HS-27A (cell line): Measurements from ENCODE around the gene UBE2J1.
A peak's percentile ranks its signal among the peaks of the same experiment; 100 is the strongest.

Source experiments
- DNase-seq: peaks from one replicate; pipeline ENCODE4 v3.0.0-alpha.2; 2012; ENCODE audit warnings: low read depth, missing footprints

Gene UBE2J1

DNA sequence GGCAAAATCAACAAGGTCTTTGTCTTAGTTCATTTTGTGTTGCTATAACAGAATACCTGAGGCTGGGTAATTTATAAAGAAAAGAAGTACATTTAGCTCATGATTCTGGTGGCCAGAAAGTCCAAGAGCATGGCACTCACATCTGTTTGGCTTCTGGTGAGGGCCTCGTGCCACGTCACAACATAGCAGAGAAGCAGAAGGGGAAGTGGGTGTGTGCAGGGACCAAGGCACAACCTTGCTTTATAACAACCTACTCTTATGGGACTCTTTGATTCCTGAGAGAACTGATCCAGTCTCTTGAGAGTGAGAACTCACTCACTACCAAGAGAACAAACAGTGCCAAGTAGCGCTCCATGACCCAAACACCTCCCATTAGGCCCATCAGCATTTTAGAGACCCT lies 62.8 kb downstream of the UBE2J1 start:
- no peak for DNase-seq

DNA sequence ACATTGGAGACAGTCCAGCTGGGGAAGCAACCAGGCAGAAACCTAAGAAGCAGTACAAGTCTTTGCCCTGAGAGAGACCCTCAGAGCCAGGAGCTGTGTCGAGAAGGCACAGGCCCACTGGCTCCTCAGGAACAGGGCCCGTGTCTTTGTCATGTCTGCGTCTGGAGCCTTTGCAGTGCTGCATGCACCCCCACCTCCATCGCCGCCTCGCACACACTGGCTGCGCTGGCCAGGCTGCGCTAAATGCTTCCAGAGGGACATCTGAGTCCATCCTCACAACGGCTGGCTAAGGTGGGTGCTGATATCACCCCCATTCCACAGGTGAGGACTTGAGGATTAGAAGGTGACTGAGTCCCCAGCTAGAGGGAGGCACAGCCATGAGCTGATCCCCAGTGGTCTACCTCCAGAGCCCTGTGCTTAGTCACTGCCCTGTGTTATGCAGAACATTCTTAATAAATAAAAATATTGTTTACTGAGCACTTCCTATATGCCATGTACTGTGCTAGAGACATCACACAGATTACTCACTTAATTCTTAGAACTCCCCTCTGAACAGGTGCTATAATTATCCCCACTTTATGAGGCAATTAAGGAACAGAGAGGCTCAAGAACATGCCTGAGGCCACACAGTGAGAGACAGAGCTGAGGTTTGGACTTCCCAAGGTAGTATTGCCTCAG lies 65.0 kb downstream of the UBE2J1 start:
- no peak for DNase-seq

DNA sequence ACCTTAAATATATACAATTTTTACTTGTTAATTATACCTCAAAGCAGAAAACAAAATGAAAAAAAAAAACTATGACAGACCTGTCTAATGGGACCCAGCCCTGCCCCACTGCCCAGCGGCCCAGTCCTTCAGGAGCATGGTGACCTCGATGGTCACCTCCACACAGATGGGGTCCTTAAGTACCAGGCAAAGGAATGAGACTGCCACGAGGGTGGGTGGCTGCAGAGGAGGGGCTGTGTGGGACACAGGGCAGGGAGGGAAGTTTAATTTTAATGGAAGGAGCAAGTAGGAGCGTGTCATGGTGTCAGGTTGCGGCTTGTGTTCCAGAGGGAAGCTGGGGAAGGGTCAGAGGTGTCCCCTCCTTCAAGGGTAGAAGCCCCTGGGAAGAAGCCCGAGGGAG lies 66.0 kb downstream of the UBE2J1 start:
- DNase-seq: no peak

DNA sequence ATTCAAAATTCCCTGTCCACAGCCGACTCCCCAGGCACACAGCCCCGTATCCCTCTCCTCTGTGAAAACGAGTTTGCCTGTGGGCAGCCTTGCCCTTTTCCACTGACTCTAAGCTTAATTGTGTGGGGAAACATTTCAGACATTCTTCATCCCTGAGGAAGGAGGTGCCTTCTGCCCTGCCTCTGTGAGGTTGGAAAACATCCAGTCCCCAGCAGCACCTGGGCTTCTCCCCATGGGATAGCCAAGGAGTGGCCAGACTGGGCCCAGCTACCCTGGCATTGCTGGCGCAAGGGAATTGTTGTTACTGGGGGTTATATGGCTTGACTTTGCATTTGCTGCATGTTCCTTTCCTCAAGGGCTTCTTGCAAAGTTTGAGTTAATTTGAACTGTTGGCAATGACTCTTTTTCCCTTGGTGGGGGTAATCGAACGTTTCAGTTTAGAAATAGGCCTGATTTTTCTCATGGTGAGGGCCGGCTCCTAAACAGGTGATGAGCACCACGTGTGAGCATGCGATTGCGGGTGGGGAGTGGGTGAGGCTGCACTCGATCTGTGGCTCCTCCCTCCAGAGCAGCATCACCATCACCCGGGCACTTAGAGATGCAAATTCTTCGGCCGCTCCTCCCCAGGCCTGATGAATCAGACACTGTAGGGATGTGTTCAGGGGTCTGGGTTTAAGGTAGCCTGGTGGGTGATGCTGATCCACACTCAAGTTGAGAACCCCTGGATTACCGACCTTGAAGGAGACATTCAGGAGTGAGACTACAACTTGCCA lies 67.4 kb downstream of the UBE2J1 start:
- DNase-seq: no peak

DNA sequence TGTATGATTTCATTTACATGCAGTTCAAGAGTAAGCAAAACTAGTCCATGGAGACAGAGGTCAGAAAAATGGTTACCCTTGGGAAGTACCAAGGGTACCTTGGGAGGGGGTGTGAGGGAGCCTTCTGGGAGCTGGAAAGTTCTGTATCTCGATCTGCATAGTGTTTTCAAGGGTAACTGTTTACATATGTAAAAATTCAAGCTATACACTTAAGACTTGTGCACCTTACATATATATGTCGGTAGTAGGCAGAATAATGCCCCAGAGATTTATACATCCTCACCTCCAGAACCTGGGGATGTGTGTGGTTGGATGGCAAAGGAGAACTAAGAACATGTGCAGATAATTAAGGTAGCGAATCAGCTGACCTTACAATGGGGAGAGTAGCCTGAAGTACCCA lies 68.4 kb downstream of the UBE2J1 start:
- DNase-seq: no peak

DNA sequence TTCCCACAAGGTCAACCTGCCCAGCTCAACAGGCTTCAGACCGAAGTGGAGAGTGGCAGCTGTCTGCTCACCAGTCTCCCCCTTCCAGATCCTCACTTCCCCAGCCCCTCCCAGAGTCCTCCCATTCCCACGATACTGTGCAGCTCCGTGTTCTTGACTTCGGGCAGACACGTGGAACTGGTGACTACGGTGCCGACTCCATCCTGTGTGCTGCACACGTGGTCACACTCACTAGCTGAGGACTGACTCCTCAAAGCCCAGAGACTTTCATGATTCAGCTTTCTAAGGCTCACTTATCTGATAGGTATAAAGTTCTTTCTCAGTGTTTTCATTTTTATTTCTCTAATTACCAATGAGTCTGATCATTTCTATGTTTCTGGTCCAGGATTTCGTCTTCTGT lies 69.8 kb downstream of the UBE2J1 start:
- no peak for DNase-seq

DNA sequence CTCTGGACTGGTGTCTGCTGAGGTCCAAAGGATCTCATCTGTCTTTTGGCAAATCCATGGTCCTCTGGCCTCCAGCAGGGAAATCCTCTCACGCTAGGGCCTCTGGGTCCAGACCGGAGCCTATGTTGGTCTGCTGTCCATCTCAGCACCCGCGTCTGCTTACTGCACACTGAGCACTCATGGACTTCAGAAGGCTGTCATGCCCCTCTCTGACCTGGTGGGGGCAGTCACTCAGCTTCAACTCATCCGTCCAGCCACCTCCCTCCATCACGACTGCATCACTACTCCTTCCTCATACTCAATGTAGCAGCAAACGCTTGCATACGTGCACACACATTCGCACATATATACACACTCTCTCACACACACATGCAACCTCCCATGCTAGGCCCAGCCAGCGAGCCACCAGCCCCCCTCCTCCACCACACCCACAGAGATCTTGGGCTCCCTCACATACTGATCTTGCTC lies 70.7 kb downstream of the UBE2J1 start:
- peak; percentile 7 for DNase-seq

DNA sequence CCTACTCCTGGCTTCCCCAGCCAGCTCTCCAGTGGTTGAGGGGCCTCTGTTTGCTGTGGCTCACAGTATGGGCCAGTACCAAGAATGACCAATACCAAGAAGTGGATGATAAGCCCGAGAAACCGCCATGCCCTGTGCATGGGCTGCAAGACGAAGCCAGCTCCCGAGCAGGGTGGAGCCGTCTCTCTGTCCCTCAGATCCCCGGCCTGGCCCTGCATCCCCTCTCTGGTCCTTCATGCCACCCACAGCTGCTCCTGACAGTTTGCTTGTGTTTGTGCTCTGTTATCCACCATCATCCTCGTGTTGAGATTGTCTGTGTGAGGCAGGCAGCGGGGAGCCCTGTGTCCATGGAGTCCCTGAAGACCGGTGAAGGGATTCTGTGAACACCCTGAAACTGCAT lies 73.6 kb downstream of the UBE2J1 start:
- no peak for DNase-seq
